GM12873 (cell line): Measurements from ENCODE around the gene EID3.

Experiments used
- TF ChIP-seq, protein P1 (sequence below): IDR thresholded peaks from 2 replicates; pipeline ENCODE4 v1.5.1; 2012; ENCODE audit warnings: low read depth, mild to moderate bottlenecking, moderate library complexity, low read length, control low read depth; ENCODE audit not compliant: insufficient read depth; ENCODE audit errors: missing control alignments

EID3 gene

DNA sequence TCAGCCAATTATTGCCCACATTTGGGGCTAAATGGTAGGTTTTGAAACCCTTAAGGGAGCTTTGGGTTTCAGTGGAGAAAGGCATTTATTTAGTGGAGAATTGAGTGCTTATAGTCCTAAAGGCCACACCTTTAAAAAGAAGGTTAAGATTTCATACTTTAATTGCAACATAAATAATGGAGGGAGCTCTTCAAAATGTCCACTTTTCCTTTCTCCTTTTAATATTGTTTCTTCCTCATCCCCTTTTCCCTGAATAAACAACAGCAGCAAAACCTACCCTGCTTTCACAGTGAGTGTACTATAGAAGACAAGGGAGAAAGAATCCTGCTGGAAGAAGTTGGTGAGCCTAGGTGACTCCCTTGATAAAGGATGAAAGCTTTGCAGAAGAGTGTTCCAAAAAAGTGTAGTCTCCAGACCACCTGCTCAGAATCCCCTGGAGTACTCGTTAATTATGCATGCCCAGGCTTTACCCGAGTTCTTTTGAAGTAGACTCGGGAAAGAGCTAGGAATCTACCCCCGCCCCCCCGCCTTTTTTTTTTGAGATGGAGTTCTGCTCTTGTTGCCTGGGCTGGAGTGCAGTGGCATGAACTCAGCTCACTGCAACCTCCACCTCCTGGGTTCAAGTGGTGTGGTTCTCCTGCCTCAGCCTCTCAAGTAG, 11.5 kb upstream of the EID3 start:
- TF ChIP-seq, protein P1, sequence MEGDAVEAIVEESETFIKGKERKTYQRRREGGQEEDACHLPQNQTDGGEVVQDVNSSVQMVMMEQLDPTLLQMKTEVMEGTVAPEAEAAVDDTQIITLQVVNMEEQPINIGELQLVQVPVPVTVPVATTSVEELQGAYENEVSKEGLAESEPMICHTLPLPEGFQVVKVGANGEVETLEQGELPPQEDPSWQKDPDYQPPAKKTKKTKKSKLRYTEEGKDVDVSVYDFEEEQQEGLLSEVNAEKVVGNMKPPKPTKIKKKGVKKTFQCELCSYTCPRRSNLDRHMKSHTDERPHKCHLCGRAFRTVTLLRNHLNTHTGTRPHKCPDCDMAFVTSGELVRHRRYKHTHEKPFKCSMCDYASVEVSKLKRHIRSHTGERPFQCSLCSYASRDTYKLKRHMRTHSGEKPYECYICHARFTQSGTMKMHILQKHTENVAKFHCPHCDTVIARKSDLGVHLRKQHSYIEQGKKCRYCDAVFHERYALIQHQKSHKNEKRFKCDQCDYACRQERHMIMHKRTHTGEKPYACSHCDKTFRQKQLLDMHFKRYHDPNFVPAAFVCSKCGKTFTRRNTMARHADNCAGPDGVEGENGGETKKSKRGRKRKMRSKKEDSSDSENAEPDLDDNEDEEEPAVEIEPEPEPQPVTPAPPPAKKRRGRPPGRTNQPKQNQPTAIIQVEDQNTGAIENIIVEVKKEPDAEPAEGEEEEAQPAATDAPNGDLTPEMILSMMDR, result no peak

DNA sequence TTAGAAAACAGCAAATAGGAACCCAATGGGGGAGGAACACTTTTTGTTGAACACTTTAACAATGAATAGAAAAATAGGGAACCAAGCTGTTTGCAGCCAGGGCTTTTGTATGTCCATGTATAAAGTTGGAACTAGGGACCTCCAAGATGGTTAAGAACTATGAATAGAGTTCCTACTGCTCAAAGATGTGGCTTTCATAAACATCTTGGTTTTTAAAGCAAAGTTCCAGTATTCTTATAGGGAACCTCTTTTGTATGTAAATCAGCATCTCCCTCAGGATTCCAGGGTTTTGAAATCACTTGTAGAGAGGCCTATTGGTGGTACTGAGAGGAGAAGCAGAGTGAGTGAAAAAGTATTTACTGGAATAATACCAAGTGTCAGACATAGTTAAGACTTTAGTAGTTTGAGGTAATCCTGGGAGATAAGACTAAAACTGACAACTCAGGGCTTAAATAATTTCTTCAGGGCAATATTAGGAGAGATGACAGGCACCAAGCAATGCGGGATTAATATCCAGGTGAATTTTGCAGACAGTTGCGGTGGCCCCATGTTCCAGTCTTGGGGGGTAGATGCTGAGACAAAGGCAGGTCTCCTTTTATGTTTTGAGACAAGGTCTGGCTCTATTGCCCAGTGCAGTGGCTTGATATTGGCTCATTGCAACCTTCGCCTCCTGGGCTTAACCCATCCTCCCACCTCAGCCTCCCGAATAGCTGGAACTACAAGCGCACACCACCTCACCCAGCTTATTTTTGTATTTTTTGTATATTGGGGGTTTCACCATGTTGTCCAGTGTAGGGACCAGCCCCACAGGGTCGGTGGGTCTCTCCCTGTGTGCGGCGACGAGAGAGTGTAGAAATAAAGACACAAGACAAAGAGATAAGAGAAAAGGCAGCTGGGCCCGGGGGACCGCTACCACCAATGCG, 10.4 kb upstream of the EID3 start:
- TF ChIP-seq, protein P1, result no peak

DNA sequence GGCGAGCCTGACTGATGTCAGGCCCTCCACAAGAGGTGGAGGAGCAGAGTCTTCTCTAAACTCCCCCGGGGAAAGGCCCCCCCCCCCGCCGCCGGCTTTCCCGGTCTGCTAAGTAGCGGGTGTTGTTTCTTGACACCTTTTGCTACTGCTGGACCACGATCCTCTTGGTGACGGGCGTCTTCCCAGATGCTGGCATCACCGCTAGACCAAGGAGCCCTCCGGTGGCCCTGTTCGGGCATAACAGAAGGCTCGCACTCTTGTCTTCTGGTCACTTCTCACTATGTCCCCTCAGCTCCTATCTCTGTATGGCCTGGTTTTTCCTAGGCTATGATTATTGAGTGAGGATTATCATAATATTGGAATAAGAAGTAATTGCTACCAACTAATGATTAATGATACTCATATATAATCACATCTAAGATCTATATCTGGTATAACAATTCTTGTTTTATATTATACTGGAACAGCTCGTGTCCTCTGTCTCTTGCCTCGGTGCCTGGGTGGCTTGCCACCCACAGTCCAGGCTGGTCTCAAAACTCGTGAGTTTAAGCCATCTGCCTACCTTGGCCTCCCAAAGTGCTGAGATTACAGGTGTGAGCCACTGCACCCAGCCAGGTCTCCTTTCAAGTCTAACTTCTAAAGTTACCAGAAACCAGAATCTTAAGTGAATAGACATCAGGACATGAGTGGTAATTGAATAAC, 9.2 kb upstream of the EID3 start:
- TF ChIP-seq, protein P1, result peak; percentile 29

DNA sequence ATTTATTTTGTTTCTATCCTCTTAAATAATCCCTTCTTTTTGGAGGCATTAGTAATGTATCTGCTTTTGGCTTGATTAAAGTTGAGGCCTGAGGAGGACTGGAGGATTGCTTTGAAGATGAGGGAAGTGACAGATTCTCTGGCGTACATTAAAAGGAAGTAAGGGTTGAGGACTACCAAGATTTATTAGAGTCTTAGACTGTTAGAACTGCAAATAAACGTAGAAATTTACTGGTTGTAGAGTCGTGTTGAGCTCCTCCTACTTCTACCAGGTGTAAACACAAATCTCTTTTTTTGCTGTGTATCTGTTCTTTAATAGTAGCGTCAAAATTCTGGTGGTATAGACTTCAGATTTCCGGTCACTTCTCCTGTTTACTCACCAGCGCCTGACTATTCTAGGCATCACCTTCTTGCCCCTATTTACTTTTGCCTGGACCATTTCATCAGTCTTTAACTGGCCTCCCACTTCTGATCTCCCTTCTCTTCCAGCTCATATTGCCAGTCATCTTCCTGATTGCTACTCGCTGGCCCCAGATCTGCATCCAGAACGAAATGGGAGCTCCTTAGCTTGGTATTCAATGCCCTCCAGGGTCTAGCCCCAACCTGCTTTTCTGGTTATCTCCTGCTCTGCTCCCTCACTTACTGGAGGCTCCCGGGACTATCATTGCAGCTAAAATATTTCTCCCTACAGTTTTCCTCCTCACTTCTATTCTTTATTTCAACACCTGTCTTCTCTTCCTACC, 8.4 kb upstream of the EID3 start:
- TF ChIP-seq, protein P1, result no peak

DNA sequence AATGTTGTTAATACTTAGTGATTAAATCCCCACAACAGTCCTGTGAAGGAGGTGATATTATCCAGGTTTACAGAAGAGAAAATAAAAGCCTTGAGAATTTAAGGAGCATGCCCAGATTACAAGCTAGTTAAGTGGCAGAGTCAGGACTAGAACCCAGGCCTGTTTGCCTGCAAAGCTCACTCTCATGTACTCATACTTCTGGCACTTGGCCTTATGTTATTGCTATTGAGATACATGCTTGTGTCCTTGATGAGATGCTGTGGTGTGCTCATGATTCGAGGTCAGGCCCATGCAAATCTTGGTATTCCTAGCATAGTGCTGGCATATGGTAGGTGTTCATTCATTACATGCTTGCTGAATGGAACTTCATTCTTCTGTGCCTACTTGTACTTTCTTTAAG, 7.6 kb upstream of the EID3 start:
- TF ChIP-seq, protein P1, result no peak

DNA sequence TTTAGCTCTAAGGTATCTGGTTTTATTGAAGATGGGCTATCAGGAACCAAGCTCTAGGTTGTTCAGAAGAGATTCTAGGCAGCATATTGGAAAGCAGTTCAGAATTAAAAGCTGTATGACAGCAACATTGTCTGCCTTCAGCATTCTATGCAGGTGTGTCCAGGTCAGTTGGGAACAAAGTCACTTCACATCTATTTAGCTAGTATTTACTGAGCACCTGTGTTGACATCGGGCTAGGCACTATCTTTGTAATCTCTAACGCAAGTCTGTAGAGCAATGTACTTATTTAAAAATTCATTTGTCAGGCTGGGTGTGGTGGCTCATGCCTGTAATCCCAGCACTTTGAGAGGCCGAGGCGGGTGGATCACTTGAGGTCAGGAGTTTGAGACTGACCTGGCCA, 6.8 kb upstream of the EID3 start:
- TF ChIP-seq, protein P1, result no peak
